GM21447 (cell line): ENCODE measurements around the gene ZFAND3.
"Not testable (repeated sequence)": the region's sequence is repeated elsewhere in the genome, so short reads cannot be mapped to it uniquely, and the experiment has no call there.

Experiments
- ATAC-seq: cut with Tn5 transposase; IDR thresholded peaks from one replicate; pipeline ENCODE4 v1.9.1; 2021; ENCODE audit not compliant: unreplicated experiment

The ZFAND3 gene

DNA sequence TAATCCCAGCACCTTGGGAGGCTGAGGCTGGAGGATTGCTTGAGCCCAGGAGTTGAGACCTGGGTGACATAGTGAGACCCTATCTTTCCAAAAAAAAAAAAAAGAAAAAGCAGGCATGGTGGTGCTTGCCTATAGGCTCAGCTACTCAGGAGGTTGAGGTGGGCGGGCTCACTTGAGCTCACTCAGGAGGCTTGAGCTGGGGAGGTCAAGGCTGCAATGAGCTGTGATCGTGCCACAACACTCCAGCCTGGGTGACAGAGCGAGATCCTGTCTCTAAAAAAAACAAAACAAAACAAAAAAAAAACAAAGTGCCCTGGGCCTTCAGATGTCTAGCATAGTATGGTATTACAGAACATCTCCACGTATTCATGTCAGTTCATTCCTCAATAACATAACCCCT, 42.9 kb downstream of the ZFAND3 start:
- ATAC-seq, result no peak

DNA sequence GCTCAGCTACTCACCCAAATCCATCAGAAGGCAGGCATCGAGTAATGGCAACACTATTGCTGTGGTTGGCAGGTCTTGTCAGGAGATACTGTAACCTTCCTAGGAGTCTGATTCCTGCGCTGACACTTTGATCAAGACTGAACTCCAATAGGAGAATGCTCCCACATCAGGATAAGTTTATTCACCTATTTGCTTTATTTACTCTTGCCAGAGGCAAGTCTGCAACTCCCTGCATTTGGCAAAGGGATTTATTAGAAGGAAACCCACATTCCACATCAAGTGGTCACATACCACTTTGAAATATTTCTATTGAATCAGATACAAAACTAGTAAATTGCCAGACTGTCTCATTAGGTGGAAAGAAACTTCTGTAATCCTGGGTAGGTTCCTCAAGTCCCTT, 43.5 kb downstream of the ZFAND3 start:
- no peak for ATAC-seq

DNA sequence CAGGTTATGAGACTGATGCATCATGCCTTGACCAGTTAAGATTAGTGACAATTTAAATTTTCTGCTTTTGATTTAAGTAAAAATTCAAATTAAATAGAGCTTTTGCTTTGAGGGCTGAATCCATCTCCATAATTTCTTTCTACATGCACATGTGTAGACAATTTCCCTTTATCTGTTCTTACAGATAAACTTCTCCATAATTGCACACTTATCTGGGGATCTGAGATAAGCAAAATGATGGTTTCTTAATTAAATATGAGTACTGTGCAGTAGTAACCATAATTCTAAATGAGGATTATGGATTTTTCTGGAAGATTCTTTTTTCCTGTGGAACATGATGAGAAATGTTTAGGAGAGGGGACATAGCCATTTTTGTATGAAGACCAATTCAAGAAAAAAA, 44.7 kb downstream of the ZFAND3 start:
- ATAC-seq, result no peak

DNA sequence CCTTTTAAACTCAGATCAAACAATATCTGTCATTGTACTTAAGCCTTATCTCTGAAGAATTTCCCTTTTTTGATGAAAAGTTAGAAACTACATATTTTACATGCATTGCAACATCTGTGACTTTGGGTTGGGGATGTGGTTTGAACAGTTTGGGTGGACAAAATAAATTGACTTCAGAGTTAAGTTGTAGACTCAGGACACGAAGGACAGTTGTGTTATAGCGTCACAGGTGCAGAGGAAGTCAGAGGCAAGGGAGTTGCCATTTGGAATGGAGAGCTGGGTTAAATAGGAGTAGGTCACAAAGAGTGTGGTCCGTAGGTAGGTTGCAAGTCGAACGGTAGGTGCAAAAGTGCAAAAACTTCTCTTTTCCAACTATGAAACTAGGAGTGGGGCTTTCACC, 46.0 kb downstream of the ZFAND3 start:
- no peak for ATAC-seq

DNA sequence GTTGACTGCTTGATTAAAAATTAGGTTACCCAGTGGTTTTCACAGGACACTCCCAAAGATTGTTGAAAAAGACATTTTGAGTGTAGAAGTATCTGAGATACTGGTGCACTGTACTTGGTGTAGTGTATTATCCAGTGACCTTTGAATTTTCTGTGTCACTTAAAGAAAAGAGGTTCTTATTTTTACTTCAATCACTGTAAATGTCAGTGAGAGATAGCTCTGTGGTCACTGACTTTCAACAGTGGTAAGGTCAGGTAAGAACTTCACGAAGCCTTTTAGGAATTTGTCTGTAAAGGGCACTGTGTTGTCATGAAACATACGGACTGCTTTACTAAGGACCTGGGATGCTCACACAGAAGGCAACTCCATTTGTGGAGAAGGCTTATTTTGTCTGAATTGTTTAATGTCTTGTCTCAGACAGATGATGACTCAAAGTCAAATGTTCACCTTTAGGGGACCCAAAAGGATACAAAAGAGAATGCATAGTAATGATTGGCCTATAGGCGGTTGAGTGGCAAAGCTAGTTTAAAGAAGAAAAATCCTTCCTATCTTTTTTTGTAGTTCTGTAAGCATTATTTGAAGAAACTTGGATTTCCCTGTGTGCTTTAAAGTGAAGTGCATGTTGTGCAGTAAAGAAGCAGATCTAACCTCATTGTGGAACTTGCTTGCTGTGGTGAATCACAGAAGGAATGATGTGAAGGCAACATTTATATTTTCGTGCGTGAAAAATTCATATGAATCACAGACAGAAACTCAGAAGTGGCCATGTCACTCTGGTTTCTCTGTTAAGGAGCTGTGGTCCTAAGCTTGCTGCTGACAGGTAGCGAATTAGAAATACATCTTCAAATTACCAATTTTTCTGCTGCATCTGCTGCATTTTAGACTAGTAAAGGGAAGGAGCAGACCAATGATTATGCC, 47.3 kb downstream of the ZFAND3 start:
- ATAC-seq, result no peak

DNA sequence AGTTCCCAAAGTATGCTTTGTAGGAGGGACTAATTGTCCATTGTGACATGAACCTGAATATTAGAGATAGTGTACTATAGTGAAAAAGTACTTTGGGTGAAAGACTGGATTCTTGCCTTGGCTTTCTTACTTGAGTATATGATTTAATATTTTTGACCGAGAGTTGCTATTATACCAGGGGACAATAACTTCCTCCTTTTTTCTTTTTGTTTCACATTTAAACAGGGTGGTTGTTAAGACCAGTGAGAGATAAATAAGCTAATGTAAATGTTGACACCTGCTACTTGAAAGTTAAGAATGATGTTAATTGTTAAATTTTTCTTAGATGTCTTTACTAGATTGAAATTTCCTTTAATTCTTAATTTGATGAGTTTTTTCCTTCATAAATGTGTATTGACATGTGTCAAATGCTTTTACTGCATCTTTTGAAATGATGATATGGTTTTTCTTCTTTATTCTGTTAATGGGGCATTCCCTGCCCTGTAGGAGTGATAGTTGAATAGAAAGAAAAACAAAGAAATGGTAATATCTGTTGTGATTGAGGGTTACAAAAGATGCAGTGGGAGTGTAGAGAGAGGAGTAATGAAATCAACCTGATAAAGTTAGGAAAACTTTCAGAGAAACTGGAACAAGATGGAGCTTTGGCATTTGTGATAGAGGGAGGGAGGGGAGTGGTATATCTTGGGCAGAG, 48.4 kb downstream of the ZFAND3 start:
- ATAC-seq, result no peak

DNA sequence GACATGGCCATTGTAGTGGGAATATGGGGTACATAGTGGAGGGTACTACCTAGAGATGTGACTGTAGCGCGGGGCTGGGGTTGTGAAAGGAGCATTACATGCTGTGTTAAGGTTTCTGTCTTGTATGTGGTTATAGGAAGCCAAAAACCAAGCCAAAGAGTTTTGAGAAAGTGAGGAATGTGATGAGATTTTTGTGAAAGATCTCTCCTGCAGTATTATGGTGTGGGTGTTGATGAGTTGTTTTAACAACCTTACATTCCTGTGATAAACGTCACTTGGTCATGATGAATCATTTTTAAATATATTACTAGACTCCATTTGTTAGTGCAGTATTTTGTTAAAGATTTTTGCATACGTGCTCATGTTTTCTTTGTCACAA, 48.9 kb downstream of the ZFAND3 start:
- ATAC-seq, result no peak

DNA sequence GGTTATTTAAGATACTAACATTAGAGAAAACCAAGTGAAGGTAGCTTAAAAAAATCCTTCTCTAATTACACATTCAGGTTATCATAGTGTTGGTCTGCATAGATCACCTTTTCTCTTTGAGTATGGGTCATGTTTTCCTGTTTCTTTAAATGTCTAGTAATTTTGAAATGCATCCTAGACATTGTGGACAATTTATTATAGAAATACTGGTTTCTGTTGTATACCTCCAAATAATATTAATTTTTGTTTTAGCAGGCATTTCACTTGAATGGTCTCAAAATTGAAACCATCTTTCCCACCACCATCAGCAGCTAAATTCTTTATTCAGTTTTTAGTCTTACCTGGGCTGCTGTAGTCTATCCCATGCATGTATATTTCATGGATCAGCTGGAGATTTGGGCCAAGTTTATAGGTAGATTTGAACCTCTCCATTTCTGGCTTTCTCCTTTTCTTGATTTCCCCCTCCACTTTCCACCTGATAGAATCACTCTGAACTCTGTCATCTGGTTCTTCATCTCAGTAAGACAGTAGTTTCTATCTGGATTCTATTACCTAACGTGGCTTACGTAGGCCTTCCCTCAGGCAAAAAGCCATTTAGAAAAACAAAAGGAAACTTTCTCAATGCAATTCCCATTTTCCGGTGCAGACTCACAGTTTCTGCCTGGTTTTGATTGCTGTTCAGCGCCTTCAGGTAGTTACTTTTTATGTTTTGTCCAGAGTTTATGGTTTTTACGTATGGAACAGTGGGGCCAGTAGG, 52.3 kb downstream of the ZFAND3 start:
- no peak for ATAC-seq

DNA sequence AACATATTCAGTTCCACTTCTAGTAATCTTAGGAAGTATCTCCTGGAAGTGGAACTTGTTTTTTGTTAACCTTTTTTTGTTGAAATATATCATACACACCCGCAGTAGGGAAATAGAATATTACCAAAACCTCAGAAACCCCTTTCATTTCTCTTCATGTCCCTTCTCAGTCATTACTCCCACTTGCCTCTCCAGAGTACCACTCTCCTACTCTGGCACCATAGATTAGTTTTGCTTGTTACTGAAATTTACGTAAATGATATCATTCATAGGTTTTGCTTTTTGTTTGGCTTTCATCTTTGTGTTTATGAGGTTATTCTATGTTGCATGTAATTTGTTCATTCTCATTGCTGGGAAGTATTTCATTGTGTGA, 52.8 kb downstream of the ZFAND3 start:
- no peak for ATAC-seq

DNA sequence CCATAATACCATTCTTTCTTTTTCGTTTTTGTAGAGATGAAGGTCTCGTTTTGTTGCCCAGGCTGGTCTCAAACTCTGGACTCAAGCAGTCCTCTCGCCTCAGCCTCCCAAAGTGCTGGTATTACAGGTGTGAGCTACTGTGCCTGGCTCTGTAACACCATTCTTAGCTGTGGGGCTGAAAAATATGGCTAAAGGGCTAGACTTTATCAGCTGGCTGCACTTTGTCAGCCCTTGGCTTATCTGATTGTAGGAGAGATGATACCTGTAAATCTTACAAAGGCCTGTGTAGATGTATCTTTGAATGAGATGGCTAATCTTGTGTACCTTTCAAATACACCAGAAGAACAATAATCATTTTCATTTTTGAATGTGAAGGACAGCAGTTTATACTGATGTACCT, 55.2 kb downstream of the ZFAND3 start:
- no peak for ATAC-seq

DNA sequence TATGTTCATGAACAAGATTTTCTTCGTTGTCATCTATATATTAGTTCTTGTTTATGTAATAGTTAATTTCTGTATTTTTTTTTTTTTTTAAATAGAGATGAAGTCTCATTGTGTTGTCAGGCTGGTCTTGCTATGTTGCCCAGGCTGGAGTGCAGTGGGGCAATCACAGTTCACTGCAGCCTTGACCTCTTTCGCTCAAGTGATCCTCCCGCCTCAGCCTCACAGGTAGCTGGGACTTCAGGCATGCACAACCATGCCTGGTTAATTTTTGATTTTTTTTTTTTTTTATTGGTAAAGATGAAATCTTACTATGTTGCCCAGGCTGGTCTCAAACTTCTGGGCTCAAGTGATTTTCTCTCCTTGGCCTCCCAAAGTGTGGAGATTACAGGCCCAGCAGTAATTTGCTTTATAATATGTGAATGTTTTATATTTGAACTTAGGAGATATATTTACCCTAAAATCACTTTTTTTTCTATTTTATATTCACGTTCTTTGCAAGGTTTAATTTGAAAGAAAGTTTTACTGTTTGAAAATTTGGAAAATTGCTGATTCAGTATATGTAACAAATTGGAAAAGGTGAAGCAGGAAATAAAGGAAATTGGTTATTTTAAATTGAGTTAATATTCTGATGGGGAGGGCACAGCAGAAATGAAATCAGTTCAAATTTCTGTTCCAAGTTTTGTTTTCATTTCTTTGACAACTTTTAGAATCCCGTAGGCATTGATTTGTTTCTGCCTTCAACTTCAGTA, 56.2 kb downstream of the ZFAND3 start:
- ATAC-seq, result no peak

DNA sequence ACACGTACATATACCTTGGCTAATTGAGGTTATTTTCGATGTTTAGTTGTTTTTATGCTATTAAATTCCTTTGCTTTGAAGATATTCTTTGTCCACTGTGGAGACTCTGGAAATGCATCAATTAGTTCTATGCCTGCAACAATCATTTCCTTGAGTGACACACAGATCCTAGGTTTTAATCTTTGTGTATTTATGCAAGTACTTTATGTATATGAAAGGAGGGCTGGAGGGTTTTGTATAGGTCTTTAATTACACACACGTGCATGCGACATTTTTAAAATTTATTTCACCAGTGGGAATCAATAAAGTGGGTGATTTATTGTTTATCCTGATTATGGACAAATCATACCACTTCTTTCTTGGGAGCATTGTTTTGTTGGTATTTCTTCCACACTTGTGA, 57.3 kb downstream of the ZFAND3 start:
- no peak for ATAC-seq

DNA sequence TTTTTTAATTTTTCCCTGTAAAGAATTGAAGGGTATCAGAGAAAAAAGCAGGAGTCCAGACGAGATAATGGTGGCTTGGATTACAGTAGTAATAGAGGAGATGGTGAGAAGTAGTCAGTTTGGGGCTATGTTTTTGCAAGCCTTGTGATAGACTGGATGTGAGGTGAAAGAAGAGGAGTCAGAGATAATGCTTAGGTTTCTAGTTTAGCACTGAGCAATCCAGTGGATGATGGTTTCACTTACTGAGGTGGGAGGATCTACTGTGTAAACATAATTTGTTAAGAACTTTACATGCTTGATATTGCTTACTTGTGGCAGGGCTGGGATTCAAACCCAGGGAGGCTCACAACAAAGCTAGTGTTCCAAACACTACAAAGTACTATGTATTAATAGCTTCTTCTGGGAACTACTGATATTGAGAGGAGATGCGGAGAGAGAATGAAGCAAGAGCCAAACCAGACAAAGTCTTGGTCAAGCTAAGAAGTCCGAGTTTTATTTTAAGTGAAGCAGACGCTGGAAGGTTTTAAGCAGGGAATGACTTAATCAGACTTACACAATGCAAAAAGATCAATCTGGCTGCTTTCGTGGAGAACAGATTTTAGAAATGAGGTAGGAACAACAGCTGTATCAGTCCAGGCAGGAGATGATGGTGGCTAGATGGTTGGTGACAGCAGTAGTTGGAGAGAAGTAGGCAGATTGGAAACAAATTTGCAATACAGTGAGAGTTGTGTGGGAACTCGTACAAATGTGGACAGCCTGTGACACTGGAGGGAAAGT, 58.0 kb downstream of the ZFAND3 start:
- ATAC-seq, result no peak

DNA sequence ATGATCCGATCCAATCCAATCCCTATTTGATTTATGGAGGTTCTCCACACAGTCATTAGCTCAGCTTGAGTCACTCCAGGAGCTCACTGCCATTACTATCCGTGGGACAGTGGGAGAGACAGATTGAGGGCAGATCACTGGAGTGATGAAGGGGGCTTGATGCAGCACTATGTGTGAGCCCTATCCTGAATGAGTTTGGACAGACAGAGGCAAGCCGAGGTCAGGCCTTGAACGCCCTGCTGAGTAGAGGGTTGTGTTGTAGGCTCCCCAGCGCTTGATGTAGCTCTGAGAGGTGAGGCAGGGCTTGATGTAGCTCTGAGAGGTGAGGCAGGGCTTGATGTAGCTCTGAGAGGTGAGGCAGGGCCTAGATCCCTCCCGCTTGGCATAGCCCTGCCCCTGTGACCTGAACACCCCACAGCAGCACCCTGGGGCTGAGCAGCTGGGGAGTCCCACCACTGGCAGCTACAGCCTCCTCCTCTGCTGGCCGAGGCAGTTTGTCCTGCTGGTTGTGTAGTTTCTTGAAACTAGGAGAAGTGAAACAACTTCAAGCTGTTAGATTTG, 58.7 kb downstream of the ZFAND3 start:
- no peak for ATAC-seq

DNA sequence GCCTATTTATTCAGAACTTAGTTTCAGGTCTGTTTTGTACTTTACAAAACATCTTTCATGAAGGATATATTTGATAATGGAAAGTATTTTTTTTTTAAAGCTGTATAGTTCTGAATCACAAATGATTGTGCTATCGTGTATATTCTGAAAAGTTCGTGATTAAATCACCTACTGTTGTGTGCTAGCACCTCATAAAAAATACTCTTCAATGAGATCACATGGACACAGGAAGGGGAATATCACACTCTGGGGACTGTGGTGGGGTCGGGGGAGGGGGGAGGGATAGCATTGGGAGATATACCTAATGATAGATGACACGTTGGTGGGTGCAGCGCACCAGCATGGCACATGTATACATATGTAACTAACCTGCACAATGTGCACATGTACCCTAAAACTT, 61.1 kb downstream of the ZFAND3 start:
- ATAC-seq, result not testable (repeated sequence)

DNA sequence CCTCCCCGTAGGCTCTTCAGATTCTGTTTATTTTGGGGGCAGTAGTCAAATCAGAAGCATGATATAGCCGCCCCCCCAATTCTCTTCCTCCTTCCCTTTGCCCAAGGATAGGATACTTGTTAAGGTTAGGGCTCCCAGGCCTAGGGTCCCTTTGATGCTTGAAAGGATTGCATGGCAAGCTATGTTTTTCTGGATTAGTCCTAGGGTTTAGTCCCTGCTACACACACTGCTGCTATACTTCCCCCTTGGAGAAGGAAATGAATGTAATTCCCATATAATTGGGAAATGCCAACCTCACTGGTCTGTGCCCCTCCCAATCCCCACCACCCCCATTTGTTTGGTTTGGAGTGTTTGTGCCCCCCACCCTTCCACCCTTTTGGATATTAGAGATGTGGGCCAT, 62.8 kb downstream of the ZFAND3 start:
- no peak for ATAC-seq

DNA sequence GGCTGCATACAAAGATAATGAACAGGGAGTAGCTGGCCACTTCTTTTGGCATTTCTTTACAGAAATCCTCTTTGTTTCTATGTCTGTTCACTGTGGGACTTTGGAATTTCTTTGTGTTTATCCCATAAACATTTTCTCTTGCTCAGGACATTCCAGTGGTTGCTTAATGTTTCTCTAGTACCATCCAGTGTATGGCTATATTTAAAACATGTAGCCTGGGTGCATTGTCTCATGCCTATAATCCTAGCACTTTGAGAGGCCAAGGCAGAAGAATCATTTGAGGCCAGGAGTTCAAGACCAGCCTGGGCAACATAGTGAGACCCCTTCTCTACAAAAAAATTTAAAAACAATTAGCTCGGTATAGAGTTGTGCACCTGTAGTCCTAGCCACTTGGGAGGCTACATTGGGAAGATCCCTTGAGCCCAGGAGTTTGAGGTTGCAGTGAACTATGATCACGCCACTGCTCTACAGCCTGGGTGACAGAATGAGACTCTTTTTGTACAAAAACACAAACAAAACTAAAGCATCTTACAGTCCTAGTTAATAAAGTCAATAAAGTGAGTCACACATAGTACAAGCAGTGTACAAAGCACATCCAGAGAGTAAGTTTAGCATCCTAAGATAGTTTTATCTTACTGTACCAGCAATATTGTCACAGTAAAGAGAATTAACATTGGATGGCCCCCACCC, 63.3 kb downstream of the ZFAND3 start:
- no peak for ATAC-seq

DNA sequence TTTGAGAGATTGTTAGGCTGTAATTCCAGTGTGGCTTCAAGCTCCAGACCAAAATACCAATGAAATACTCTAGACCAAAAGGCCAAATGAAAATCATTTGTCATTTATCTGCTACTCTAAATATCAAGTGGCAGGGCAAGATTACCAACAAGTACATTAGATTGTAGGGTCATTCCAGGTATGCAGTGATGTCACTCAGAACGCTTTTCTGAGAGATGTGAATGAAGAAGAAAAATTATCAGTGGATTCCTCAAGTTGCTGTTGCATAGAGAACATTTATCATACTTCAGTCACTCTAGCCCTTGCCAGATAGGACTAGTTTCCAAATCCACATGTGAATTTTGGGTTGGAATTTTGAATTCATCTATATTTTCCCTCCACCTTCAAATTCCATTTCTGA, 65.0 kb downstream of the ZFAND3 start:
- no peak for ATAC-seq

DNA sequence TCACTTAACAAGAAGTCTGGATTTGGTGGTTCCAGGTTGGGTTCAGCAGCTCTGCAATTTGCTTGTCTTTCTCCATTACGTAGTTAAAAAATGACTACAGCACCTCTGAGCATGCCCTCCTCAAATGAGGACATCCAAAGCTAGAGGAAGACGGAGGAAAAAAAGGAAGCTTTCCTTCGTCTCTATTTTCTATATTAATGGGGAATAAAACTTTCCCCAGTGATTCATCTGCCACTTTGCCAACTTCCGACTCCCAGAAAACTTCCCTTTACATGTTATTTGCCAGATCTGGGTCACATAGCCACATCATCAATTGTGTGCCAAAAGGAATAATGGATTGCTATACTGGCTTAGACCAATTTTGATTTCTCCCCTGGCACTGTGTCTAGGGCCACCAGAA, 69.5 kb downstream of the ZFAND3 start:
- no peak for ATAC-seq
